ENCODE data around the gene NTRK1. TPM values are rescaled to one million over a fixed set of nuclear protein-coding genes. Genes with fewer than 3 reads are reported as not detected.
A peak's percentile ranks its signal among the peaks of the same experiment; 100 is the strongest.

Gene NTRK1
- total RNA-seq, 4 donors from 2014 or later = 0.23 TPM; not detected in 3

GRCh38 chr1:156859523-156860112, 1.0 kb upstream of the NTRK1 start:
- WGBS, 2 donors = 1% methylated on average over 12 to 30 of the region's 33 CpGs
- intact Hi-C loops (cut with DNase I; ENCODE audit: low total_unique reads) = no loop called here
- no peak overlapping the region for H3K4me3 ChIP-seq (ENCODE audit: low read depth, poor library complexity, severe bottlenecking)
- TF ChIP-seq CTCF (IDR thresholded peaks at IDR 0.05) = no peak
- no peak for TF ChIP-seq POLR2A (IDR thresholded peaks at IDR 0.05)
- no peak for DNase-seq (ENCODE audit: low spot score in 2 of 2)

DNA sequence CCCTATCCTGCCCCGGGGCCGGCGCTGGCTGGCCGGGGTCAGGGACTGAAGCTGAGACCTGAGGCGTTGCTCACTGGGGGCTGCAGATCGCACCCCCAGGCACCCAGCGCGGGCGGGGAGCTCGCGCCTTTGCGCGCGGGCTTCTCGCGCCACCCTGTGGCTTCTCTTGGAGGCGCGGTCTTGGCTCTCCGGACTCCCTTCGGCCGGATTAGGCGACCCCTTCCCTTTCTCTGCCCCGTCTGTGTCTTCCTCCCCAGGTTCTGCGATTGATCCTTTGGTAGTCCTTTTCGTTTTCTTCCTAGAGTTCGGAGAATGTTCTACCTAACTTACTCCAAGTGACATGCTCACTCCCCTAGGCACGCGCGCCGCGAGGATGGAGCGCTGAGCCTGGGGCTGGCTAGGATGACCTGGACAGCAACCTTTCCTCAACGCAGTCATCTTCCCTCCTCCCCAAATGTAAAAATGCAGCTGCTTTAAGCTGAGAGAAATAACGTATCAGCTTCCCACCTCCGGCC, 495 bp upstream of the NTRK1 start:
- intact Hi-C loops (cut with DNase I; ENCODE audit: low total_unique reads) = no loop called here
- WGBS, 2 donors = 1% methylated on average over 23 to 35 of the region's 35 CpGs

DNA sequence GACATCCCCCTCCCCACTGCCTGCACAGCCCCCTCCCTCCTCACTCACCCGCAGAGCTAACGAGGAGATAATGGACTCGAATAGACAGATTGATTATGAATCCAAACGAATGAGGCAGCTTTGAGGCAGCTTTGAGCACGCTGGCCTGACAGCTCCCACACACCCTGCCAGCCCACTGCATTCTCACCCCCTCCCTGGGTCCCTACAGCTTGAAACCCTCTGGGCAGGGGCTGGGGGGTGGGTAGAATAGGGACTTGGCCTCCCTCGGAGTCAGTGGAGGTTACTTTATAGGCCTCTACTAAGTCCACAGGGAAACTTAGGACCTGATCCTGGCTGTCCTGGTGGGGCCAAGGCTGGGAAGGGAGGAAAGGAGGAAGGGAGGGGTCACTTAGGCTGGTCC, 1.9 kb downstream of the NTRK1 start:
- no peak overlapping the region for H3K4me3 ChIP-seq (ENCODE audit: low read depth, poor library complexity, severe bottlenecking)
- intact Hi-C loops (cut with DNase I; ENCODE audit: low total_unique reads) = no loop called here
- no peak for DNase-seq (ENCODE audit: low spot score in 2 of 2)
- TF ChIP-seq POLR2A (IDR thresholded peaks at IDR 0.05) (no peak), CTCF (IDR thresholded peaks at IDR 0.05) (no peak)
- 83 to 88% methylated on average over 6 of the region's 6 CpGs for WGBS, 2 donors

More for the DNA sequence above, 495 bp upstream of the NTRK1 start:
- no peak for DNase-seq (ENCODE audit: low spot score in 2 of 2)
- no peak overlapping the region for H3K4me3 ChIP-seq (ENCODE audit: low read depth, poor library complexity, severe bottlenecking)
- TF ChIP-seq CTCF (IDR thresholded peaks at IDR 0.05) = peak in 1 of 3 donors; percentile 13
- no peak for TF ChIP-seq POLR2A (IDR thresholded peaks at IDR 0.05)

DNA sequence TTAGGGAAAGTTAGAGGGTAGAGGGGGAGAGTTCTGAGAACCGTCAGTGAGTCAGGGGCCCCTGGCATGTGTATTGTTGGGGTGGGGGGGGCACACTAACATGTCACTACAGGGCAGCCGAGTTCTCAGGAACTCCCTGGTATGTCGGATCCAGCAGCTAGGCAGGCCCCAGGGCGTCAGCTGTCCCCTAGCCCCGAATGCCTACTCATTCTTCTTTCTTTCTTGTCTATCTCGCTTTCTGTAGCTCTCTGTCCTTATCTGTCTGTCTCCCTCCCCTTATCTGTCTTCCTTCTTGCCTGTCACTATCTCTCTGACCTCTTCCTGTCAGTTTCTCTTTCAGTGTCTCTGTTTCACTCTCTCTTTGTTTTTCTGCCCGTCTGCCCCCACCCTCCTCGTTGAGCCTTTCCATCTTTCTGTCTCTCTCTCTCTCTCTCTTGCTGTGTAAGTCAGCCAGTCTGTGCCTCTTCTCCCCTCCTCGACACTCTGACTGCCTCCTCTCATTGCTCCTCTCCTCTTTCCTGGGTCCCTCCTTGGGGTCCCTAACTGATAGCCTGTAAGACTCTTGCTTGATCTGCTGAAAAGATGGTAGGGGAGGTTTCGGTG, 2.4 kb downstream of the NTRK1 start:
- no peak for TF ChIP-seq CTCF (IDR thresholded peaks at IDR 0.05)
- TF ChIP-seq POLR2A (IDR thresholded peaks at IDR 0.05) = no peak
- H3K4me3 ChIP-seq (ENCODE audit: low read depth, poor library complexity, severe bottlenecking) = no peak overlapping the region
- 62% methylated on average over 10 of the region's 10 CpGs for WGBS, 2 donors
- intact Hi-C loops (cut with DNase I; ENCODE audit: low total_unique reads) = no loop called here
- no peak for DNase-seq (ENCODE audit: low spot score in 2 of 2)

GRCh38 chr1:156863631-156864030, 3.0 kb downstream of the NTRK1 start:
- no peak for DNase-seq (ENCODE audit: low spot score in 2 of 2)
- WGBS, 2 donors = 71 to 74% methylated on average over 7 of the region's 7 CpGs
- intact Hi-C loops (cut with DNase I; ENCODE audit: low total_unique reads) = no loop called here
- H3K4me3 ChIP-seq (ENCODE audit: low read depth, poor library complexity, severe bottlenecking) = no peak overlapping the region
- TF ChIP-seq POLR2A (IDR thresholded peaks at IDR 0.05) (no peak), CTCF (IDR thresholded peaks at IDR 0.05) (no peak)

All from lower leg skin (tissue), 4 donors.